Effector CD8-positive, alpha-beta T cell (primary cell): Measurements from ENCODE around the gene SNX13.
"Not testable (repeated sequence)": the region's sequence is repeated elsewhere in the genome, so short reads cannot be mapped to it uniquely, and the experiment has no call there.

Experiments
- DNase-seq: peaks from one replicate; lab custom pipeline; 2025; lab: John Stamatoyannopoulos, UW

SNX13 gene

DNA sequence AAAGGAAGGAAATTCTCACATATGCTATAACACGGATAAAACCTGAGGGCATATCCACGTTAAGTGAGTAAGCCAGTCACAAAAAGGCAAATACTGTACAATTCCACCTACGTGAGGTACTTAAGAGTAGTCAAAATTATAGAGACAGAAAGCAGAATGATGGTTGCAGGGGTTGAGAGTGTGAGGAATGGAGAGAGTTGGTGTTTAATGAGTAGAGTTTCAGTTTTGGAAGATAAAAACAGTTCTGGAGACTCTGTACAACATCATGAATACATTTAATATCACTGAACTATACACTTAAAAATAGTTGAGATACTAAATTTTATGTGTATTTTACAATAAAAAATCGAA lies 95.1 kb downstream of the SNX13 start:
- no peak for DNase-seq

DNA sequence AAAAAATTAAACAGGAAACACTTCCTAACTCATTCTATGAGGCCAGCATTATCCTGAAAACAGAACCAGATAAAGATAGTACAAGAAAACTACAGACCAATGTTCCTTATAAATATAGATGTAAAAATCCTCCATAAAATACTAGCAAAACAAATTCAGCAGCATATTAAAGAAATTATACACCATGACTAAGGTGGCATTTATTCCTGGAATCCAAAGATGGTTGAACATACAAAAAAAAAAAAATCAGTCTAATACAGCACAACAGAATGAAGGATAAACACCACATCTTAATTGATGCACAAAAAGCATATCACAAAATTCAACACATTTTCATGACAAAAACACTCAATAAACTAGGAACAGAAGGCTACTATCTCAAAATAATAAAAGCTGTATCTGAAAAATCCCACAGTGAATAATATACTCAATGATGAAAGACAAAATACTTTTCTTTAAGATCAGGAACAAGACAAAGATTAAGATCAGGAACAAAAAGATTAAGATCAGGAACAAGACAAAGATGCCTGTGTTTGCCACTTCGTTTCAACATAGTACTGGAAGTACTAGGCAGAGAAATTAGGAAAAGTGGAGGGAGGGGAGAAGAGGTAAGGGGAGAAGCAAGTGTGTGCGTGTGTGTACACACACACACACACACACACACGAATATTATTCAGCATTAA lies 95.6 kb downstream of the SNX13 start:
- DNase-seq = no peak

DNA sequence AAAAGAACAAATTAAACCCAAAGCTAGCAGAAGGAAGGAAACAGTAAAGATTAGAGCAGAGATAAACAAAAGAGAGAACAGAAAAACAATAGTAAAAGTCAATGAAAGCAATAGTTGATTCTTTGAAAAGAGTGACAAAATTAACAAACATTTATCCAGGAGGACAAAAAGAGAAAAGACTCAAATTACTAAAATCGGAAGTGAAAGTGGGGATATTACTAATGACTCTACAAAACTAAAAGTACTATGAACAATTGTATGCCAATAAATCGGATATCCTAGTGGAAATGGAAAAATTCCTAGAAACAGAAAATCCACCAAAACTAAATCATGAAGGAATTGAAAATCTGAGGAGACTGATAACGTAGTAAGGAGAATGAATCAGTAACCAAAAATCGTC lies 96.3 kb downstream of the SNX13 start:
- no peak for DNase-seq

DNA sequence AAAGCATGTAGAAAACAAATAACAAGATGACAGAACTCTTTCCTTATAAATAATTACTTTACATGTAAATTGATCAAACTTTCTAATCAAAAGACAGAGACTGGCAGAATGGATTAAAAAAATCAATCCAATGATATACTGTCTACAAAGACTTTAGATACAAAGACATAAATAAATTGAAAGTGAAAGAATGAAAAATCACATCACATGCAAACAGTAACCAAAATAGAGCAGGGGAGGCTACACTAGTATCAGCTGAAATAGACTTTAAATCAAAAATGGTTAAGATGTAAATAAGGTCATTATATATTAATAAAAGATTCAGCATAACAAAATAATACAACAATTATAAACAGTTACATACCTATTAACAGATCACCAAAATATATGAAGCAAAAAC lies 97.3 kb downstream of the SNX13 start:
- no peak for DNase-seq

DNA sequence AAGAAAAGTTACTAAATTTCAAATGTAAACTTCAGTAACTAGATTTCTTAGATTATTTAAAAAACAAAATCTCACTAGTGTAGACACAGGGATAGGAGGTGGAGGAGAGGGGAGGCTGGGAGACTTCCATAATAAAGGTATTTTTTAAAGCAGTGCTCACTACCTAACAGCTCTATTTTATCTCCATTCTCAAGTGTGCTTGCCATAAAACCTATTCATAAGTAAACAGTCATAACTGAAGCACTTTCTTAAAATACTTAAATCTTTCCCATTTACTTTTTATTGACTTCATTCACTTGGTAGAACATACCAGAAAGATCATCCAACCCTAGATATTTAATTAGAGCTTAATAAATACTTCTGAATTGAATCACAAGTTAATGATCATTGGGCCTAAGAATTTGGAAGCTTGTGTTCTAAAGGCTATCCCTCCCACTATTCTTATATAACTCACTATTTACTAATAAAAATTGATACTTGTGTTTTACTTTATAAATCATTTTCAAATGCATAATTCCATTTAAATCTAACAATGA lies 107.4 kb downstream of the SNX13 start:
- no peak for DNase-seq

DNA sequence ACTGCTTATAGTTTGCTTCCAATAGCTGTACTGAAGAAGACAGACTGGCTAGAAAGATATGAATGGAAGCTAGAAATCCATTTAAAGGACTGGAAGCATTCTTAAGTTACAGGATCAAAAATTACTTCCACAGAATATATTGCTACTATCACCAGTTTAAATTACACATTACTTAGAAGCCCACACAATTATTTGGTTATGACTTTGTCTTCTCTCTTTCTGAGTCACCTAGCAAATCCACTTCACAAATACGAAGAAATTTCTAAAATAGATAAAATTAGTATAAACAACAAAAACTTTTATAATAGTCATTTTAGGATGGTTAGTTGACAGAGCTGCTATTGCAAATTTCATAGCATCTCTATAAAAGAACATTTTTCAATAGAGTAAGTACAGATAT lies 108.1 kb downstream of the SNX13 start:
- no peak for DNase-seq

DNA sequence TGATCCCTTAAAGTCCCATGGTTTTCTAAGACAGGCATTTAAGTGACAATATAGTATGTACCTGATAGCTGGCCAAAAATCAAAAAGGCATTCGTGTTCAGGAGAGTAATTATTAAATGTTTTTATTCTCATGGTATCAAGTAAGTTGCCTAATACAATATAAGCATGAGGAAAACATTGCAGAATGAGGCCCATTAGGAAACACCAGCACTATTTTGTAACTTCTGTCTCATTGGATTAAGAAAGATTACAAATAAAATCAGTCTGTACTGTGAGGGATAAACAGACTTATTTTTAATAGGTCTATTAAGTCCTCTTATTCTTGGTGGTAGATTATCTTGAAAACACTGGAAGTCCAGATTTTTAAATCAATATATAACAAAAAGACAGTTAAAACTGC lies 110.1 kb downstream of the SNX13 start:
- no peak for DNase-seq

DNA sequence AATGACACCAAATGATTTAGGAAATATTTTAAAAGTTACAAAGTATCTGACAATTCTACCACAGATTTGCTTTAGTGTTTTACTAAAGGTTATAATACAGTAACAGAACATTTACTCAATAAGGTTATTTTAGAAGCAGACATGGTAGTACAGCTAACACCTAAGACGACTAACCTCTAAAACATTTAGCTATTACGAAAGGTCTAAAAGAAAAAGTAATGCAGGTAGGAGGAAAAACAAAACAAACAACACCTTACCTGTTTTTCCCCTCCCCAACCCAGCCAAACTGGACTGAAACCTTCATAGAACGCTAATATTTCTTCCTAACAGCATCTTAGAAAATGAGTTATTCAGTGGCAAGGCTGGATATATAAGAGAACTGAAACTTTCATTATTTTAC lies 111.3 kb downstream of the SNX13 start:
- DNase-seq = no peak

DNA sequence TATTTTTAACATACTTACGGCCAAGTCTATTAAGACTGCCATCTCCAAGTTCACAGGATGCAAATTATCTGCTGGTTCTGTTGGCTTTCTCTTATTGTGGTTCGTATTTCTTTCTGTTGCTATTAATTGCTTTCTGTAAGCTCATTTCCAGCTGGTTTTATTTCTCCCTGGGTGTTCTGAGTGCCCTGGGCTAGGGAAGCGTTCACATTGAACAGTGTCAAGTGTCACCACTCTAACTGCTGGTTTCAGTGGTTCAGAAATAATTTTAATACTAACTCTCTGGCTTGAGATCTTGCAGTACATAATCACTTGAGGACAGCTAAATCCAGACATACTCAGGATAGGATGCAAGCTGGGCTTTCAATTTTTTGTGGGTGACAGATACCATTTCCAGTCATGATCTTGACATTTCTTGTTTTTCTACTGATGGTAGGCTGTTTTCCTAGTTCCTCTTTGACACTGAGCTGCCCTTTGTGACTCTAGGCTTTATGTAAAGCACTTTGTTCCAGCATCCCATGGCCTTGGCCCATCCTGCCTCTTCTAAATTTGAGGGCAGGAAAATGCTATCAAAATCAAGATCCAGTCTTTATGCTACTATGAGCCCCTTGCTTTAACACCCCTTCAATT lies 117.6 kb downstream of the SNX13 start:
- no peak for DNase-seq

DNA sequence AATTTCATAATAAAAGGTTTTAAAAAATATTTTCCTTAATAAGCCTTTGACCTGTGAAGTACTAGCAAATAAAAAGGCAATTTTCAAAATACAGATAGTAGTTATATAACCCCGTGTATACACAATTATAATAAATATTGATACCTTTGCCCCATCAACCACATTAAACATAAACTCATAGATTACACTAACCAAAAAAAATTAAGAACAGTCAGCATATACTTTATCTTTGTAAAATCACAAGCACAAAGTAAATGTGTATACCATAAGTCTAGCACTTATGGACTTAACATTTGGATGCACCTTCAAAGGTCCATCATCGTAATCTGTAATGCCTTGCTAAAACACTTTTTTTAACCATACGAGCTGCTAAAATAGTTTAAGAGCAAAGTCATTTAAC lies 123.4 kb downstream of the SNX13 start:
- DNase-seq = no peak

DNA sequence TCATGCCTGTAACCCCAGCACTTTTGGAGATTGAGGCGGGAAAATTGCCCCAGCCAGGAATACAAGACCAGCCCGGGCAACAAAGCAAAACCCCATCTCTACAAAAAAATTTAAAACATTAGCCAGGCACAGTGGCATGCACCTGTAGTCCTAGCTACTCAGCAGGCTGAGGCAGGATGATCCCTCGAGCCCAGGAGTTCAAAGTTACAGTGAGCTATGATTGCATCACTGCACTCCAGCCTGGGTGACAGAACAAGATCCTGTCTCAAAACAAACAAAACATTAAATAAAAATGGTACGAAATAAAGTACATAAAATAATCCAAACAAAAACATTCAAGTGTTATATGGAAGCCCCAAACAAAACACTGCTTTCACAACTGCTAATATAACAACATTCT lies 125.0 kb downstream of the SNX13 start:
- no peak for DNase-seq

DNA sequence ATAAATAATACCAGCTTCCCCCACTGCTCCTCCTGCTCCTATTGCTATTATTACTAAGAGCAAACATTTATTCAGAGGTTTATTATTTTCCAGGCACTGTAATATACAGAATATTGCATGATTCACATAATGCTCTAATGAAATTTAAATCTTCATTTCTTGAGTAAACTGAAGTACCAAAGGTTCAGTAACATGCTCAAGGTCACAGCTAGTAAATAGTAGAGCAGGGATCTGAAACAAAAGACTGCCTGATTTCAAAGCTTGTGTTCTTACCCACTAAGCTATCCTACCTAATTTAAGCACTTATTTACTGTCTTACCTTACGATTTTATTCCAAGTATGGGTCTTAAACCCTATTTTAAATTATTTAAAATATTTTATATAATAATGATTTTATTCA lies 126.2 kb downstream of the SNX13 start:
- no peak for DNase-seq

DNA sequence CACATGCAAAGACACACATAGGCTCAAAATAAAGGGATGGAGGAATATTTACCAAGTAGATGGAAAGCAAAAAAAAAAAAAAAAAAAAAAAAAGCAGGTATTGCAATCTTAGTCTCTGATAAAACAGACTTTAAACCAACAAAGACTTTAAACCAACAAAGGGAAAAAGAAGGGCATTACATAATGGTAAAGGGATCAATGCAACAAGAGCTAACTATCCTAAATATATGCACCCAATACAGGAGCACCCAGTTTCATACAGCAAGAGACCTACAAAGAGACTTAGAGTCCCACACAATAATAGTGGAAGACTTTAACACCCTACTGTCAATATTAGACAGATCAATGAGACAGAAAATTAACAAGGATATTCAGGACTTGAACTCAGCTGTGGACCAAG lies 131.1 kb downstream of the SNX13 start:
- DNase-seq = not testable (repeated sequence)

DNA sequence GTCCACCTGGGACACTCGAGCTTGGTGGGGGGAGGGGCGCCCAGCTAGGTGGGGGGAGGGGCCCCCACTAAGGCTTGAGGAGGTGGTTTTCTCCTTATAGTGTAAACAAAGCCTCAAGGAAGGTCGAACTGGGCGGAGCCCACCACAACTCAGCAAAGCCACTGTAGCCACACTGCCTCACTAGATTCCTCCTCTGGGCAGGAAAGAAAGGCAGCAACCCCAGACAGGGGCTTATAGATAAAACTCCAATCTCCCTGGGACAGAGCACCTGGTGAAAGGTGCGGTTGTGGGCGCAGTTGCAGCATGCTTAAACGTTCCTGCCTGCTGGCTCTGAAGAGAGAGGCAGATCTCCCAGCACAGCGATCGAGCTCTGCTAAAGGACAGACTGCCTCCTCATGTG lies 133.1 kb downstream of the SNX13 start:
- DNase-seq = no peak

DNA sequence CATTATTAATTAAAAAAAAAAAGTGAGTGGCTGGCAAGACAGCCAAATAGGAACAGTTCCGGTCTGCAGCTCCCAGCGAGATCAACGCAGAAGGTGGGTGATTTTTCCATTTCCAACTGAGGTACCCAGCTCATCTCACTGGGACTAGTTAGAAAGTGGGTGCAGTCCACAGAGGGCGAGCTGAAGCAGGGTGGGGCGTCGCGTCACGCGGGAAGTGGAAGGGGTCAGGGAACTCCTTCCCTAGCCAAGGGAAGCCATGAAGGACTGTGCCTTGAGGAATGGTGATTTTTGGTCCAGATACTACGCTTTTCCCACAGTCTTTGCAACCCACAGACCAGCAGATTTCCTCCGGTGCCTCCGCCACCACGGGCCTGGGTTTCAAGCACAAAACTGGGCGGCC lies 133.7 kb downstream of the SNX13 start:
- DNase-seq = no peak

DNA sequence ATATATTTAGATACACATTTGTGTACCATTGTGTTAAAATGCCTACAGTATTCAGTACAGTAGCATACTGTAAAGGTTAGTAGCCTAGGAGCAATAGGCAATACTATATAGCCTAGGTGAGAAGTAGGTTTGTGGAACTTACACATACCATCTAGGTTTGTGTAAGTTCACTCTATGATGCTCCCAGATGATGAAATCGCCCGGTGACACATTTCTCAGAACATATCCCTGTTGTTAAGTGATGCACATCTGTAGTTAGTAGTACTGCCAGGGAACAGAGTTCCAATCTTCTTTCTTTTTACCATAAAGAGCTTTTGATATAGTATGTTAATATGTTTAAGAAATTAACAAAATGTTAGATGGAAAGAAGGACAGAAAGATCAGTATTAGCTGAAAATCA lies 138.2 kb downstream of the SNX13 start:
- DNase-seq = no peak

DNA sequence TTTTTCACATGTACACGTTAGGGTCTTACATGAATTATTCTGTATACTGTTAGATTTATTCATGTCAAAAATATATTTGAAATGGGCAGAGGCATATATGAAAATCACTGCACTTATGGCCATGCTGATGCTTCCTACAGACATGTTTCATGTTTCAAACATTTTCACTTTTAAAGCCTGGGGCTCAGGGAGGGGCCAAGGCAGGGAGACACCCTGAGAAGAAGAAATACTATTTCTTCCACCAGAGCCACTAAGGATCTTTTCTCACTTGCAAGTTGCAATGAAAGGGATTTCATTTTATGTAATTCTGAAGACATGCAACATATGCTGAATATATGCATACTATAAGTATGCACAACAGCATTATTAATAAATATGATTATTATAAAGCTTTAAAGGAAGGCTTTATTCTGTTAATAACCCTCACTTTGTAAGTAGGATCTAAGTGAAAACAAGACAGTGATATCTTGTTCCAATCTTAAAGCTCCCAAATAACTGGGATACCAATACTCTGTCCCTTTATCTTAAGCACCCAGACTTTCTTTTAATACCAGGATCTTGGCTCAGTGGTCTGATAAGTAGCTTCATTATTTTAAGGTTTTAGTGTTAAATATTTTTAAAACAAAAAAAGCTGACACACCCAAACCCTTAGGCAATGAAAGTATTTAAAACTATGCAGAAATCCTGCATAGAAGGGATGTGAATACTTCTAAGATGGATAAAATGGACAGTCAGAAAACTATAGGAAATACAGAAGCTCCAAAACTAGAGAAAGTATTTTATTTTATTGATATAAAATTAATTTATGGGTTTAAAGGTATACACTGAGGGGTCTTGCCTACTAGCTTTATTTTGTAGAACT lies 148.0 kb downstream of the SNX13 start:
- no peak for DNase-seq

DNA sequence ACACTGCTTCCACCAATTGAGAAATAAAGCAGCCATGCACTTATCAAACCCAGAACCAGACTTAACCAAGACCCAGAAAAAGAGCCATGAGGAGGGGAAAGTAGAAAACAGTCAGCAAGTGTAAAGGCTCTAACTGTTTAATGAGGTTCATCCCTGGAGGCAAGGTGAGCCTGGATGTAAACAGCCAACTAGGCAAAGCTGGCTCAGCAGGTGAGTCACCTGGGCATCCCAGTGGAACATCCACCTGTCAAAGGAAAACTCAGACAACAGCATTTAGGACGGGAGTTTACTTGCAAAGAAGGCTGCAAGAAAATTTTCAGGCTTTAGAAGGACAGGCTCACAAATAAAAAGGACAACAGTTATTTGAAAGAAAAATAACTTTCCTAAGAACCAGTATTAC lies 153.0 kb downstream of the SNX13 start:
- DNase-seq = no peak

DNA sequence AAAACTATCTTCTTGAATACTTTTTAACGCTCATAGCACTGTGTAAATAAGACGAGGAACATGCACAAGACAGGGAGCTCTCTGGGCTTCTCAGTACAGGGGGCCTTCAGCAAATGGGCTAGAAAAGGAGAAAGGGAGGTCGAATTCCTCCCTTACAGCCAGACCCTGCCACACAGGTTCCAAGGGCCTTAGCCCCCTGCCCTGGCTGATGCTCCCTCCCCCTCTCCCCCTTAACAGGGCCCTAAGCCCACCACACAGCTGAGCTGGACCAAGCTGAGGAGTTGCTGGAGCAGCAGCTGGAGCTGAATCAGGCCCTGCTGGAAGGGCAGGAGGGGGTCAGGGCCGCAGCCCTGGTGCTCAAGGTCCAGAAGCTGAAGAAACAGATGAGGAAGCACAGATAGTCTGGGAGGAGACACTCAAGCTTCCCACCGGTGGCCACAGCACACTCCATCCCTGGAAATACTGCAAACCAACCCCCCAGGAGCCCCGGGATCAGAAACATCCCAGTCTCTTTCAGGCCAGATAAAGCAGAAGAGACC lies 153.9 kb downstream of the SNX13 start:
- no peak for DNase-seq

DNA sequence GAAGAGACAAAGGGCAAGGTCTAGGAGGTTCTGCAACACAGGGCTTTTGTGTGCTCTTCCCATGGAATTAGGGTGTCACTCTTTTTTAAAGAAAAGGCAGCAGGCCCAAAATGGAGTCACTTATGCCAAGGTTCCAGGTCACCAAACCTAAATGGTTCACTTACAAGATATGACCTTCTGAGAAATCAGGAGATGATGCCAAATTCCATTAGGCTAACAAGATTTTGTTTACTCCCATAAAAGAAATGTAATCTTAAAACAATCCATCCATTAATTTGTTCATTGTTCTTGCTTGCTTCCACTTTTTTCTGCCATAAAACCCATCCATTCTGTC lies 158.1 kb downstream of the SNX13 start:
- DNase-seq = no peak

DNA sequence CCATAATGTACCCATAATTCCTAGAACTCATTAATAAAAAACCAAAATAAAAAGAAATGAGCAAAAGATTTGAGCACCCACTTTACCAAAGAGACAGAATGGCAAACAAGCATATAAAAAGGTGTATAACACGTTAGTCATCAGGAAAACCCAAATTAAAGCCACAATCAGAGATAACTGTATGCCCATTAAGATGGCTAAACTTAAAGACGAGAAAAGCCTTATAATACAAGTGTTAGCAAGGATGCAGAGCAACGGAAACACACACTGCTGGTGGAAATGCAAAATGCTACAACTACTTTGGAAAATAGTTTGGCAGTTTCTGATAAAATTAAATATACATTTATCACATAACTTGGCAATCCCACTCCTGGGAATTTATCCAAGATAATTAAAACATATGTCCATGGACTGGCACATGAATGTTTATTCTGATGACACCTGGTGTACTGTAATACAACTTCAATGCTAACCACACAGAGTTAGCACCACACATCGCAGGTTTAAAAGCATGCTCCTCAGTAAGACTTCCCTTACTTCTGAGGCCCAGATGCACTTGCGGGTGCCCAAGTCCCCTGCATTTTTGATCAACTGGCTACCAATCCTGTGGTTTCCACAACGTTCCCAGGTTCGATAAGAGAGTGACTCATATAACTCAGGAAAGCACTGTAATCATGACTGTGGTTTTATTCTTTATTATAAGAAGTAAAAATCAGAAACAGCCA lies 158.6 kb downstream of the SNX13 start:
- no peak for DNase-seq

DNA sequence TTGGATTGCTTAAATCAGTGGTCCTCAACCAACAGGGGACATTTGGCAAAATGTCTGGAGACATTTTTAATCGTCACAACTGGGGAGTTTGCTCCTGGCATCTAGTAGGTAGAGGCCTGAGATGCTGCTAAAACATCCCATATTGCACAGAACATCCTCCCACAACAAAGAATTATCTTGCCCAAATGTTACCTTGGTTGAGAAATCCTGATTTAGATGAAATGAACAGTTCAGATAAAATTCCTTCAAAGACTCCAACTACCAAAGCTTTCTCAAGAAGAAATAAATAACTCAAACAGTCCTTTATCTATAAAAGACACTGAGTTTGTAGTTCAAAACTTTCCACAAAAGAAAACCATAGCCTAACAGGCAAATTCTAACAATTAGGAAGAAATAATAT lies 160.9 kb downstream of the SNX13 start:
- DNase-seq = no peak
